Heart left ventricle (tissue), 13 donors: ENCODE measurements around the gene GGT7.

Source experiments
- CTCF ChIP-seq, 12 donors: fragments of 200-600 bp; sonication (generic) in 4 of 12; IDR thresholded peaks; one replicate each; pipeline versions ENCODE4 v1.5.0 to v1.8.0; 2018 to 2022; ENCODE audit warnings: antibody characterized with exemption in 12 of 12, mild to moderate bottlenecking in 5 of 12
- POLR2A ChIP-seq, 2 donors: fragments of 450-650 bp; IDR thresholded peaks; one replicate each; pipeline ENCODE4 v1.6.1; 2017; ENCODE audit warnings: antibody characterized with exemption in 2 of 2, mild to moderate bottlenecking in 2 of 2, moderate library complexity in 2 of 2
- donor health status: ischemic (EF 13 %, LVEDD 7.1; RV severe dilation, severe dysfunction).
- donor health status: DM: no; HTN: yes; CAD: no.
- donor health status: DM: no; HTN: no; CAD: no.
- donor health status: ischemic (EF 25% LVEDD 6.9; RV normal size, moderate dysfunction).
- donor health status: ischemic (EF 25% LVEDD 5.7; RV mildly dilated, moderate dysfunction).
- donor health status: ischemic (EF 35%, LVEDD 5.7; RV mildly dilated, moderate dysfunction).
- donor health status: nonischemic (EF 11% LVEDD 7.7; RV severe dilation, severe dysfunction).
- donor health status: DM: yes; HTN: yes; CAD: no.
- donor health status: PGD.
- donor health status: ischemic (EF 29% LVEDD 5.4; RV normal size, mild dysfunction).
- donor health status: nonischemic (EF 23%, LVEDD 6.1; RV moderate dilation, normal function).

DNA sequence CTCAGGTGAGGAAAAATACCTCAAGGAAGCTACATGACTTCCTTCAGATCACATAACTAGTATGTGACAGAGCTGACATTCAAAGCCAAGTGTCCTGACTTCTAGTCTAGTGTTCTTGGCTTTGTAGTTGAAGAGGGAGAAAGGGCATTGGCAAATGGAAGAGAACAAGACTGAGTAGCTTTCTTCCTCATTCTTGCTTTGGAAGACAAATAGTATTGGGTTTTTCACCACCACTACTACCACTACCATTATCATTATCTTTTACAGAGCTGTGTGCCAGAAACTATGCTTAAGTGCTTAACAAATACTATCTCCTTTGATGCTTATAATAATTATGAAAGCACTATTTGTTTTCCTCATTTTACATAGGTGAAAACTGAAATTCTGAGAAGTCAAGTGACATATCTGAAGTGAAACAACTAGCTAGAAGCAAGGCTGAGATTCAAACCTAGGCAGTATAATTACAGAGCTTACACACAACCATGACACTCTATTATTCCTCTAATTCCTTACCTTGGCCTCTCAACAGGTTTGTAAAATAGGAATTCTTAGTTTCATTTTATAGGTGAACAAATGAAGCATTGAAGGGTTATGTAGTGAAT is 10.5 kb upstream of the GGT7 start:
- no peak for TF ChIP-seq CTCF (IDR thresholded peaks at IDR 0.05)
- no peak for TF ChIP-seq POLR2A (IDR thresholded peaks at IDR 0.05)
